ENCODE results near the gene YLPM1.

The YLPM1 gene

GRCh38 chr14:74836251-74836960 lies 73.3 kb downstream of the YLPM1 start:
- no peak for DNase-seq

GRCh38 chr14:74838166-74838565 lies 75.0 kb downstream of the YLPM1 start:
- DNase-seq, result no peak

- DNase-seq, result no peak
Measured at GRCh38 chr14:74840603-74841030, 77.5 kb downstream of the YLPM1 start.

GRCh38 chr14:74841230-74842207 lies 78.4 kb downstream of the YLPM1 start:
- no peak for DNase-seq

GRCh38 chr14:74843653-74844052 lies 80.5 kb downstream of the YLPM1 start:
- no peak for DNase-seq

GRCh38 chr14:74846168-74846567 lies 83.1 kb downstream of the YLPM1 start:
- DNase-seq, result no peak

- no peak for DNase-seq
Measured at GRCh38 chr14:74846968-74847665, 84.0 kb downstream of the YLPM1 start.

- DNase-seq, result no peak
Measured at GRCh38 chr14:74848768-74849167, 85.7 kb downstream of the YLPM1 start.

GRCh38 chr14:74852922-74853530 lies 89.9 kb downstream of the YLPM1 start:
- no peak for DNase-seq

- no peak for DNase-seq
Measured at GRCh38 chr14:74853581-74853980, 90.5 kb downstream of the YLPM1 start.

- no peak for DNase-seq
Measured at GRCh38 chr14:74855021-74855420, 91.9 kb downstream of the YLPM1 start.

- no peak for DNase-seq
Measured at GRCh38 chr14:74855945-74856344, 92.8 kb downstream of the YLPM1 start.

- no peak for DNase-seq
Measured at GRCh38 chr14:74856366-74856765, 93.2 kb downstream of the YLPM1 start.

GRCh38 chr14:74858022-74858421 lies 94.9 kb downstream of the YLPM1 start:
- DNase-seq, result no peak

- no peak for DNase-seq
Measured at GRCh38 chr14:74859757-74860552, 96.8 kb downstream of the YLPM1 start.

GRCh38 chr14:74860899-74861733 lies 98.0 kb downstream of the YLPM1 start:
- DNase-seq, result peak in 53 of 56 donors; percentile 13 to 96 (median 76)

GRCh38 chr14:74861734-74862090 lies 98.6 kb downstream of the YLPM1 start:
- no peak for DNase-seq

- DNase-seq, result peak in 16 of 56 donors; percentile 6 to 40 (median 11)
Measured at GRCh38 chr14:74863274-74863673, 100.2 kb downstream of the YLPM1 start.

- no peak for DNase-seq
Measured at GRCh38 chr14:74864198-74864597, 101.1 kb downstream of the YLPM1 start.

GRCh38 chr14:74865156-74865555 lies 102.0 kb downstream of the YLPM1 start:
- DNase-seq, result no peak

Data from nucleus accumbens (tissue), 56 donors.